DND-41 (cell line): ENCODE results near the gene HLA-C.

Experiments
- ATAC-seq: fragments of 200-7000 bp; cut with Tn5 transposase; 3 replicates; pipeline ENCODE4 v1.9.1; 2021; ENCODE audit warnings: low read depth; ENCODE audit not compliant: insufficient read depth
- DNase-seq: peaks from one replicate; pipeline ENCODE4 v3.0.0-alpha.2; 2020
- H2AFZ ChIP-seq: 2 replicates; pipeline ENCODE4 v1.6.0; 2012; ENCODE audit warnings: low read depth, low read length
- H3K27ac ChIP-seq: 2 replicates; pipeline ENCODE4 v1.5.1; 2012; ENCODE audit warnings: low read length, inconsistent platforms
- H3K27me3 ChIP-seq: fragments of 200-600 bp; sonication (generic); 2 replicates; pipeline ENCODE4 v1.6.0; 2012; ENCODE audit warnings: low read length, mild to moderate bottlenecking, inconsistent platforms; ENCODE audit not compliant: insufficient read depth, poor library complexity
- H3K36me3 ChIP-seq: 2 replicates; pipeline ENCODE4 v1.5.1; 2012; ENCODE audit warnings: low read length, inconsistent platforms; ENCODE audit not compliant: insufficient read depth
- H3K4me1 ChIP-seq: 2 replicates; pipeline ENCODE4 v1.5.1; 2012; ENCODE audit warnings: mild to moderate bottlenecking, low read length; ENCODE audit not compliant: insufficient read depth
- H3K4me2 ChIP-seq: 2 replicates; pipeline ENCODE4 v1.6.0; 2012; ENCODE audit warnings: mild to moderate bottlenecking, moderate library complexity, low read length, inconsistent platforms; ENCODE audit not compliant: insufficient read depth
- H3K4me3 ChIP-seq, 2 experiments: fragments of 200-600 bp in 1 of 2; shearing (Covaris generic) in 1 of 2; 2 replicates each; pipeline ENCODE4 v1.5.1; 2012 to 2016; ENCODE audit warnings: inconsistent platforms in 2 of 2, low read length in 2 of 2, mild to moderate bottlenecking in 2 of 2, low read depth in 1 of 2, moderate library complexity in 1 of 2
- H3K79me2 ChIP-seq: 2 replicates; pipeline ENCODE4 v1.6.0; 2012; ENCODE audit warnings: low read length, inconsistent platforms; ENCODE audit not compliant: insufficient read depth
- H3K9ac ChIP-seq: 2 replicates; pipeline ENCODE4 v1.6.0; 2012; ENCODE audit warnings: low read depth, mild to moderate bottlenecking, inconsistent platforms, low read length, moderate library complexity
- H3K9me3 ChIP-seq: 2 replicates; pipeline ENCODE4 v1.5.1; 2012; ENCODE audit warnings: low read length, moderate library complexity, mild to moderate bottlenecking, inconsistent platforms; ENCODE audit not compliant: insufficient read depth, severe bottlenecking
- H4K20me1 ChIP-seq: 2 replicates; pipeline ENCODE4 v1.6.0; 2012; ENCODE audit warnings: low read length; ENCODE audit not compliant: insufficient read depth
- CTCF ChIP-seq: IDR thresholded peaks from 2 replicates; pipeline ENCODE4 v1.5.1; 2012; ENCODE audit warnings: borderline replicate concordance, low read length, moderate library complexity, mild to moderate bottlenecking; ENCODE audit not compliant: poor library complexity, severe bottlenecking; ENCODE audit errors: extremely low read depth
- EZH2 ChIP-seq: IDR thresholded peaks from 3 replicates; pipeline ENCODE4 v1.6.1; 2012; ENCODE audit warnings: borderline replicate concordance, low read depth, mild to moderate bottlenecking, moderate library complexity, low read length, inconsistent platforms; ENCODE audit not compliant: severe bottlenecking

The HLA-C gene

GRCh38 chr6:31268836-31269235 lies 3.1 kb downstream of the HLA-C start:
- peaks cover 24% of the 10 kb centered on the region for H3K36me3 ChIP-seq
- H3K4me3 ChIP-seq = no peak overlapping the region
- H3K79me2 ChIP-seq = peaks cover 8% of the 10 kb centered on the region
- H3K4me2 ChIP-seq = no peak overlapping the region
- no peaks in the 10 kb centered on the region for H3K27me3 ChIP-seq
- no peak for ATAC-seq
- no peaks in the 10 kb centered on the region for H3K9me3 ChIP-seq
- DNase-seq = no peak
- no peak overlapping the region for H3K27ac ChIP-seq
- H2AFZ ChIP-seq = no peak overlapping the region
- no peak for TF ChIP-seq CTCF
- no peak for TF ChIP-seq EZH2
- H3K4me1 ChIP-seq = peaks cover 20% of the 10 kb centered on the region
- H3K9ac ChIP-seq = no peak overlapping the region
- peaks cover 9% of the 10 kb centered on the region; the same call in 1 of the 2 replicates for H4K20me1 ChIP-seq

GRCh38 chr6:31268369-31268765 lies 3.5 kb downstream of the HLA-C start:
- H3K36me3 ChIP-seq = peaks cover 24% of the 10 kb centered on the region
- DNase-seq (no peak), ATAC-seq (no peak)
- peaks cover 9% of the 10 kb centered on the region; the same call in 1 of the 2 replicates for H4K20me1 ChIP-seq
- no peak overlapping the region for H3K27ac ChIP-seq
- no peak overlapping the region for H2AFZ ChIP-seq
- H3K4me1 ChIP-seq = peaks cover 20% of the 10 kb centered on the region
- H3K4me2 ChIP-seq = no peak overlapping the region
- no peak overlapping the region for H3K4me3 ChIP-seq
- no peaks in the 10 kb centered on the region for H3K9me3 ChIP-seq
- H3K79me2 ChIP-seq = peaks cover 8% of the 10 kb centered on the region
- TF ChIP-seq EZH2 (no peak), CTCF (no peak)
- no peaks in the 10 kb centered on the region for H3K27me3 ChIP-seq
- no peak overlapping the region for H3K9ac ChIP-seq

GRCh38 chr6:31267651-31268368 lies 4.1 kb downstream of the HLA-C start:
- H3K4me1 ChIP-seq = peaks cover 16% of the 10 kb centered on the region
- no peak overlapping the region for H3K4me3 ChIP-seq
- H3K27ac ChIP-seq = no peak overlapping the region
- H3K36me3 ChIP-seq = peaks cover 24% of the 10 kb centered on the region
- no peak overlapping the region for H3K9ac ChIP-seq
- H3K27me3 ChIP-seq = no peaks in the 10 kb centered on the region
- DNase-seq (no peak), ATAC-seq (no peak)
- H4K20me1 ChIP-seq = peaks cover 9% of the 10 kb centered on the region; the same call in 1 of the 2 replicates
- H3K9me3 ChIP-seq = peaks cover under 1% of the 10 kb centered on the region
- TF ChIP-seq CTCF (no peak), EZH2 (no peak)
- no peak overlapping the region for H2AFZ ChIP-seq
- H3K4me2 ChIP-seq = no peak overlapping the region
- H3K79me2 ChIP-seq = peaks cover 8% of the 10 kb centered on the region
